K562 (cell line): ENCODE data around the gene MRPL2. TPM values are rescaled to one million over a fixed set of nuclear protein-coding genes. Genes with fewer than 3 reads are reported as not detected.

ENCODE experiments used
- ETV6 ChIP-seq, 3 experiments: fragments of 150-350 bp in 1 of 3; sonication (generic) in 1 of 3; formaldehyde crosslinking in 1 of 3; IDR thresholded peaks; 2 replicates each; pipeline versions ENCODE4 v1.6.1 to v1.8.0; 2014 to 2022; ENCODE audit warnings: borderline replicate concordance in 2 of 3, low read depth in 2 of 3, antibody characterized with exemption in 1 of 3, low read length in 1 of 3, mild to moderate bottlenecking in 1 of 3, missing genetic modification reagents in 1 of 3
- HBP1 ChIP-seq: fragments of 450-650 bp; formaldehyde crosslinking; IDR thresholded peaks from 2 replicates; pipeline ENCODE4 v1.4.0; 2022; ENCODE audit warnings: missing genetic modification characterization
- HOMEZ ChIP-seq: fragments of 250-450 bp; sonication (Bioruptor Pico); IDR thresholded peaks from 2 replicates; pipeline ENCODE4 v1.4.0; 2020; ENCODE audit warnings: mild to moderate bottlenecking, moderate library complexity
- KDM1A ChIP-seq, 2 experiments: fragments of 450-650 bp; IDR thresholded peaks; 2 replicates each; pipeline ENCODE4 v1.6.1; 2016; ENCODE audit warnings: mild to moderate bottlenecking in 2 of 2
- MNT ChIP-seq, 2 experiments: fragments of 450-650 bp; conservative IDR thresholded peaks; 2 replicates each; pipeline ENCODE4 v1.6.1; 2017; ENCODE audit warnings: mild to moderate bottlenecking in 2 of 2, moderate library complexity in 2 of 2
- RBM34 ChIP-seq: fragments of 200-400 bp; formaldehyde crosslinking; IDR thresholded peaks from 2 replicates; pipeline ENCODE4 v1.6.1; 2018; ENCODE audit warnings: low read length, borderline replicate concordance; ENCODE audit not compliant: insufficient read depth
- SMARCA5 ChIP-seq: fragments of 450-650 bp; IDR thresholded peaks from 2 replicates; pipeline ENCODE4 v1.6.1; 2016
- SMC3 ChIP-seq: conservative IDR thresholded peaks from 2 replicates; pipeline ENCODE4 v1.6.1; 2011; ENCODE audit warnings: low read depth, low read length, improper control_type of control experiment; ENCODE audit not compliant: insufficient read depth
- SREBF1 ChIP-seq: fragments of 150-350 bp; IDR thresholded peaks from 2 replicates; pipeline ENCODE4 v1.6.1; 2014; ENCODE audit warnings: antibody characterized with exemption, low read depth, low read length, borderline replicate concordance
- SRSF9 ChIP-seq: fragments of 200-400 bp; formaldehyde crosslinking; IDR thresholded peaks from 2 replicates; pipeline ENCODE4 v1.6.1; 2017; ENCODE audit warnings: low read depth, low read length, borderline replicate concordance
- TRIM24 ChIP-seq, 2 experiments: fragments of 450-650 bp; IDR thresholded peaks; 2 replicates each; pipeline ENCODE4 v1.6.1; 2016
- ZBTB11 ChIP-seq, 3 experiments: fragments of 200-800 bp in 1 of 3; fragments of 250-450 bp in 1 of 3; fragments of 450-650 bp in 1 of 3; sonication (Bioruptor Pico) in 1 of 3; sonication (Bioruptor generic) in 1 of 3; formaldehyde crosslinking in 1 of 3; IDR thresholded peaks; 2 replicates each; pipeline versions ENCODE4 v1.6.1 to v1.8.0; 2016 to 2022; ENCODE audit warnings: mild to moderate bottlenecking in 2 of 3, missing genetic modification characterization in 2 of 3, missing compliant biosample characterization in 1 of 3, moderate library complexity in 1 of 3
- ZBTB12 ChIP-seq: fragments of 250-450 bp; sonication (Bioruptor Pico); IDR thresholded peaks from 2 replicates; pipeline ENCODE4 v1.4.0; 2020
- ZFX ChIP-seq: sonication (generic); formaldehyde crosslinking; IDR thresholded peaks from 2 replicates; pipeline ENCODE4 v1.8.0; 2022; ENCODE audit warnings: mild to moderate bottlenecking, missing genetic modification reagents, moderate library complexity
- ZNF133 ChIP-seq: fragments of 250-450 bp; sonication (Bioruptor Pico); IDR thresholded peaks from 2 replicates; pipeline ENCODE4 v1.4.0; 2020; ENCODE audit warnings: mild to moderate bottlenecking
- ZNF174 ChIP-seq: fragments of 250-450 bp; sonication (Bioruptor Pico); IDR thresholded peaks from 2 replicates; pipeline ENCODE4 v1.4.0; 2020; ENCODE audit warnings: mild to moderate bottlenecking
- ZNF75A ChIP-seq: fragments of 450-650 bp; formaldehyde crosslinking; IDR thresholded peaks from 2 replicates; pipeline ENCODE4 v1.4.0; 2020; ENCODE audit warnings: mild to moderate bottlenecking
- polyA plus RNA-seq, 8 experiments: library from polyadenylated mRNA; depleted of rRNA in 4 of 8; stranded (reverse) in 5 of 8; unstranded in 3 of 8; fragments of >200 nt; fragmentation: Nextera tagmentation in 2 of 8; fragmentation: Illumina TruSeq in 1 of 8; extraction: Ambion mirVana in 2 of 8; extraction: Trizol in 1 of 8; gene quantifications; 2 replicates each; pipeline versions ENCODE4 v1.2.1 to v1.2.3, GENCODE V29; 2011 to 2014; ENCODE audit warnings: inconsistent platforms in 1 of 8, missing spikeins in 1 of 8
- total RNA-seq, 7 experiments: library from RNA; depleted of rRNA in 6 of 7; stranded (reverse); fragments of >200 nt in 6 of 7; fragmentation: Illumina TruSeq in 2 of 7; extraction: Trizol in 2 of 7; gene quantifications; 2 replicates each; pipeline versions ENCODE4 v1.2.1 to v1.2.3, GENCODE V29; 2011 to 2021; ENCODE audit warnings: low replicate concordance in 1 of 7

Gene MRPL2
- total and polyA plus RNA-seq, 9 of the 15 experiments (the other 6 are each of a cell fraction or from before 2014, with no cell fraction given), result 63.1 to 262 (median 121) TPM

GRCh38 chr6:43013843-43014433 lies 45.3 kb downstream of the MRPL2 start, which contains the start of the genes KLHDC3 and MEA1 (continued):
- no peak for TF ChIP-seq HOMEZ (CRISPR knock-in tag)
- TF ChIP-seq TRIM24 (IDR thresholded peaks at IDR 0.05), result peak in 1 of 2 experiments; percentile 30; a peak in 1 of 4 replicates
- TF ChIP-seq ZFX, result no peak; the same call in none of the 2 replicates
- TF ChIP-seq SREBF1, result peak; percentile 79; the same call in 1 of the 2 replicates
- TF ChIP-seq ZBTB12 (CRISPR knock-in tag), result peak; percentile 67
- no peak for TF ChIP-seq KDM1A (IDR thresholded peaks at IDR 0.05)
- no peak for TF ChIP-seq ETV6 (IDR thresholded peaks at IDR 0.05; ENCODE audit: borderline replicate concordance in 1 of 2, low read depth in 2 of 2, low read length in 1 of 2)
- TF ChIP-seq ETV6 (CRISPR knock-in tag; IDR thresholded peaks at IDR 0.05; ENCODE audit: borderline replicate concordance), result no peak
- no peak for TF ChIP-seq ZNF174 (CRISPR knock-in tag)
- no peak for TF ChIP-seq ZNF133 (CRISPR knock-in tag)
- TF ChIP-seq ZNF75A (CRISPR knock-in tag), result no peak
- peak in 2 of 3 experiments; percentile 71 to 96; a peak in 3 of 6 replicates for TF ChIP-seq ZBTB11 (CRISPR knock-in tag; IDR thresholded peaks at IDR 0.05)
- TF ChIP-seq RBM34, result no peak
- no peak for TF ChIP-seq SMARCA5
- no peak for TF ChIP-seq SMC3
- TF ChIP-seq MNT (conservative IDR thresholded peaks at IDR 0.05), result peak; percentile 99 to 100
- TF ChIP-seq HBP1, result no peak
- no peak for TF ChIP-seq SRSF9
